HepG2 (cell line): Measurements from ENCODE around the gene PTPRQ. TPM values are rescaled to one million over a fixed set of nuclear protein-coding genes. Genes with fewer than 3 reads are reported as not detected.

ENCODE experiments used
- ATAC-seq: fragments of 200-7000 bp; cut with Tn5 transposase; 3 replicates; pipeline ENCODE4 v1.9.1; 2020; ENCODE audit warnings: mild to moderate bottlenecking, moderate library complexity
- BruUV-seq: library from RNA; stranded (reverse); fragments of 400-500 nt; replicated peaks from 2 replicates; lab custom pipeline; 2021; lab: Mats Ljungman, UMichigan
- CTCF ChIA-PET: fragments of 300-600 bp; formaldehyde crosslinking; extraction: SDS; loops from one replicate; lab custom pipeline; 2021; ENCODE audit warnings: low total read pairs, inconsistent platforms, low intra/inter-chr PET ratio; lab: Yijun Ruan, JAX
- POLR2A ChIA-PET: fragments of 350-600 bp; sonication (Branson Sonifier 250); formaldehyde crosslinking; loops from one replicate; lab custom pipeline; 2020; ENCODE audit warnings: antibody characterized with exemption, inconsistent platforms; lab: Yijun Ruan, JAX
- DNase-seq: peaks from one replicate; pipeline ENCODE4 v3.0.0-alpha.2; 2015; ENCODE audit warnings: low spot score
- FAIRE-seq: peaks from 3 replicates; lab custom pipeline; 2011; peaks lifted over from hg19 to GRCh38; lab: Jason Lieb, UNC
- H2AFZ ChIP-seq: one replicate; pipeline ENCODE4 v1.6.1; 2011; ENCODE audit warnings: low read length, inconsistent platforms
- H3K27ac ChIP-seq: fragments of 300-600 bp; 3 replicates; pipeline ENCODE4 v1.8.0; 2011; ENCODE audit warnings: mixed run types, mild to moderate bottlenecking, mixed read lengths, low read length, inconsistent platforms; ENCODE audit not compliant: insufficient read depth; ENCODE audit errors: extremely low read length
- H3K27me3 ChIP-seq, 2 experiments: fragments of 200-600 bp in 1 of 2; 2 replicates in 1 of 2; 3 replicates in 1 of 2; pipeline versions ENCODE4 v1.6.0 to v1.8.0; 2011; ENCODE audit warnings: low read length in 2 of 2, mild to moderate bottlenecking in 2 of 2, moderate library complexity in 2 of 2, inconsistent platforms in 1 of 2; ENCODE audit not compliant: insufficient read depth in 2 of 2, control insufficient read depth in 1 of 2
- H3K36me3 ChIP-seq, 2 experiments: fragments of 200-600 bp in 1 of 2; replicated peaks in 1 of 2; 2 replicates in 1 of 2; 3 replicates in 1 of 2; pipeline versions ENCODE4 v1.5.1 to v1.8.0; 2011; ENCODE audit warnings: low read length in 2 of 2, inconsistent platforms in 1 of 2; ENCODE audit not compliant: insufficient read depth in 2 of 2, control insufficient read depth in 1 of 2
- H3K4me1 ChIP-seq: 2 replicates; pipeline ENCODE4 v1.5.1; 2012; ENCODE audit warnings: low read length, inconsistent platforms; ENCODE audit not compliant: insufficient read depth
- H3K4me2 ChIP-seq: 2 replicates; pipeline ENCODE4 v1.6.0; 2011; ENCODE audit warnings: low read depth, low read length, inconsistent platforms
- H3K4me3 ChIP-seq, 3 experiments: fragments of 200-600 bp in 1 of 3; sonication (generic), shearing (Covaris generic) in 1 of 3; replicated peaks in 1 of 3; 2 replicates each; pipeline ENCODE4 v1.5.1; 2011 to 2016; ENCODE audit warnings: low read length in 3 of 3, inconsistent platforms in 2 of 3, low read depth in 2 of 3, mild to moderate bottlenecking in 2 of 3, control low read depth in 1 of 3, mixed read lengths in 1 of 3; ENCODE audit not compliant: insufficient read depth in 1 of 3
- H3K79me2 ChIP-seq: one replicate; pipeline ENCODE4 v1.6.1; 2011; ENCODE audit warnings: low read length, inconsistent platforms; ENCODE audit not compliant: insufficient read depth
- H3K9ac ChIP-seq: 2 replicates; pipeline ENCODE4 v1.6.0; 2011; ENCODE audit warnings: mild to moderate bottlenecking, low read depth, low read length, inconsistent platforms; ENCODE audit not compliant: insufficient read depth
- H3K9me3 ChIP-seq: 2 replicates; pipeline ENCODE4 v1.5.1; 2012; ENCODE audit warnings: mild to moderate bottlenecking, low read length
- H4K20me1 ChIP-seq: 2 replicates; pipeline ENCODE4 v1.6.0; 2011; ENCODE audit warnings: inconsistent platforms, mild to moderate bottlenecking, low read length, moderate library complexity; ENCODE audit not compliant: insufficient read depth
- ATF1 ChIP-seq: IDR thresholded peaks from 2 replicates; pipeline ENCODE4 v1.6.1; 2016; ENCODE audit warnings: mild to moderate bottlenecking, control low read depth
- ATRX ChIP-seq: sonication (generic); formaldehyde crosslinking; IDR thresholded peaks from 2 replicates; pipeline ENCODE4 v1.4.0; 2020; ENCODE audit warnings: missing genetic modification reagents, borderline replicate concordance
- DNMT1 ChIP-seq: sonication (generic); formaldehyde crosslinking; IDR thresholded peaks from 2 replicates; pipeline ENCODE4 v1.5.1; 2020; ENCODE audit warnings: mild to moderate bottlenecking, missing genetic modification reagents
- GTF2F1 ChIP-seq: fragments of 150-350 bp; IDR thresholded peaks from 2 replicates; pipeline ENCODE4 v1.6.1; 2014; ENCODE audit warnings: low read length
- HMGA1 ChIP-seq: sonication (generic); formaldehyde crosslinking; conservative IDR thresholded peaks from 2 replicates; pipeline ENCODE4 v1.4.0; 2020; ENCODE audit warnings: missing genetic modification reagents
- HMGXB3 ChIP-seq: sonication (generic); formaldehyde crosslinking; IDR thresholded peaks from 2 replicates; pipeline ENCODE4 v1.4.0; 2020; ENCODE audit warnings: missing genetic modification reagents, borderline replicate concordance
- HNF4A ChIP-seq: sonication (generic); formaldehyde crosslinking; IDR thresholded peaks from 2 replicates; pipeline ENCODE4 v1.4.0; 2020; ENCODE audit warnings: missing genetic modification reagents
- PHF20 ChIP-seq: sonication (generic); formaldehyde crosslinking; IDR thresholded peaks from 2 replicates; pipeline ENCODE4 v1.5.0; 2020; ENCODE audit warnings: mild to moderate bottlenecking, missing genetic modification reagents
- RBM39 ChIP-seq: fragments of 200-400 bp; formaldehyde crosslinking; IDR thresholded peaks from one replicate; pipeline ENCODE4 v1.6.1; 2018; ENCODE audit warnings: antibody characterized with exemption, mild to moderate bottlenecking, low read depth, low read length; ENCODE audit not compliant: poor library complexity, severe bottlenecking
- ZFY ChIP-seq: sonication (generic); formaldehyde crosslinking; IDR thresholded peaks from 2 replicates; pipeline ENCODE4 v1.4.0; 2020; ENCODE audit warnings: missing genetic modification reagents
- ZGPAT ChIP-seq: IDR thresholded peaks from 2 replicates; pipeline ENCODE4 v1.6.1; 2016; ENCODE audit warnings: mild to moderate bottlenecking
- ZNF17 ChIP-seq: sonication (generic); formaldehyde crosslinking; IDR thresholded peaks from 2 replicates; pipeline ENCODE4 v1.5.0; 2020; ENCODE audit warnings: mild to moderate bottlenecking, missing genetic modification reagents
- ZNF30 ChIP-seq: sonication (generic); formaldehyde crosslinking; IDR thresholded peaks from 2 replicates; pipeline ENCODE4 v1.5.0; 2020; ENCODE audit warnings: mild to moderate bottlenecking, missing genetic modification reagents
- ZNF329 ChIP-seq: sonication (generic); formaldehyde crosslinking; IDR thresholded peaks from 2 replicates; pipeline ENCODE4 v1.9.0; 2021; ENCODE audit warnings: low read depth, mild to moderate bottlenecking, missing genetic modification reagents
- ZNF678 ChIP-seq: sonication (generic); formaldehyde crosslinking; IDR thresholded peaks from 2 replicates; pipeline ENCODE4 v1.4.0; 2020; ENCODE audit warnings: mild to moderate bottlenecking, missing genetic modification reagents
- ZNF710 ChIP-seq: sonication (generic); formaldehyde crosslinking; IDR thresholded peaks from 2 replicates; pipeline ENCODE4 v1.5.0; 2020; ENCODE audit warnings: mild to moderate bottlenecking, missing genetic modification reagents, borderline replicate concordance
- ZNF768 ChIP-seq: sonication (generic); formaldehyde crosslinking; IDR thresholded peaks from 2 replicates; pipeline ENCODE4 v1.4.0; 2020; ENCODE audit warnings: missing genetic modification reagents
- ZNF878 ChIP-seq: sonication (generic); formaldehyde crosslinking; IDR thresholded peaks from 2 replicates; pipeline ENCODE4 v1.8.1; 2023; ENCODE audit warnings: mild to moderate bottlenecking, missing genetic modification reagents, moderate library complexity
- WGBS: methylation state at CpG from one replicate; pipeline ENCODE4 v1.1.6; 2017; ENCODE audit warnings: low lambda C conversion rate; 5-methylcytosine and 5-hydroxymethylcytosine counted together
- in situ Hi-C: cut with HindIII; loops from 2 replicates; pipeline ENCODE4 v1.10.0; 2017; ENCODE audit warnings: low pct_unique_long_range_greater_than_20kb; ENCODE audit not compliant: extremely low pct_ligation_motif_present
- intact Hi-C: fragments of 100-400 bp; cut with micrococcal nuclease; formaldehyde crosslinking; loops from one replicate; pipeline ENCODE4 v1.10.0; 2022; ENCODE audit not compliant: unreplicated experiment
- polyA plus RNA-seq, 8 experiments: library from polyadenylated mRNA; depleted of rRNA in 3 of 8; stranded (reverse) in 7 of 8; unstranded in 1 of 8; fragments of >200 nt; fragmentation: Illumina TruSeq in 4 of 8; extraction: Trizol in 4 of 8; gene quantifications; 2 replicates each; pipeline versions ENCODE4 v1.2.1 to v1.2.3, GENCODE V29; 2011 to 2016; ENCODE audit warnings: low read depth in 4 of 8, missing spikeins in 1 of 8, mixed read lengths in 1 of 8; ENCODE audit not compliant: insufficient read depth in 1 of 8
- total RNA-seq, 5 experiments: library from RNA; depleted of rRNA; stranded (reverse); fragments of >200 nt; fragmentation: Illumina TruSeq; extraction: Trizol; gene quantifications; 2 replicates each; pipeline ENCODE4 v1.2.3, GENCODE V29; 2016; ENCODE audit warnings: low read depth in 1 of 5

Gene PTPRQ
- total and polyA plus RNA-seq, 2 of the 13 experiments (the other 11 are each of a cell fraction or from before 2014, with no cell fraction given) = not detected

- ChIA-PET POLR2A (no interaction called here), CTCF (no interaction called here)
- Histone ChIP-seq H3K4me1 (peaks cover 19% of the 10 kb centered on the region), H3K4me3 (0 out of 6 replicates have a peak overlapping the region, but pooled peaks of 1 of the 3 experiments have one; percentile 7), H3K27ac (no peak overlapping the region), H3K9ac (no peak overlapping the region), H2AFZ (no peak overlapping the region), H3K79me2 (no peaks in the 10 kb centered on the region), H3K36me3 (no peaks in the 10 kb centered on the region), H4K20me1 (no peaks in the 10 kb centered on the region), H3K4me2 (0 out of 2 replicates have a peak overlapping the region, but pooled peaks have one; percentile 3), H3K27me3 (no peaks in the 10 kb centered on the region), H3K9me3 (no peaks in the 10 kb centered on the region)
- FAIRE-seq = no peak
- WGBS = 29% methylated on average over 2 of the region's 2 CpGs
- no TSS peak for BruUV-seq
- no peak for TF ChIP-seq HMGXB3 (CRISPR knock-in tag)
- TF ChIP-seq HNF4A = no peak
- no peak for TF ChIP-seq ZFY
- no peak for TF ChIP-seq DNMT1 (CRISPR knock-in tag)
- no peak for TF ChIP-seq ZGPAT
- no peak for TF ChIP-seq ZNF768
- TF ChIP-seq ATRX (CRISPR knock-in tag) = no peak
- no peak for TF ChIP-seq ZNF329 (CRISPR knock-in tag)
- no peak for TF ChIP-seq ATF1 (CRISPR knock-in tag)
- TF ChIP-seq ZNF878 (CRISPR knock-in tag) = no peak
- TF ChIP-seq ZNF710 (CRISPR knock-in tag) = no peak
- TF ChIP-seq ZNF678 (CRISPR knock-in tag) = no peak
- no peak for TF ChIP-seq RBM39
- TF ChIP-seq GTF2F1 = no peak
- TF ChIP-seq ZNF30 (CRISPR knock-in tag) = no peak
- no peak for TF ChIP-seq HMGA1 (CRISPR knock-in tag)
- no peak for TF ChIP-seq PHF20
- TF ChIP-seq ZNF17 = no peak
- intact Hi-C loops = no loop called here
- in situ Hi-C loops = no loop called here
- DNase-seq = no peak
- peak; percentile 39; the same call in 1 of the 3 replicates for ATAC-seq
Observed at GRCh38 chr12:80697270-80697887, 253.3 kb downstream of the PTPRQ start.
